Breast epithelium (tissue), 4 donors: ENCODE results near the gene TCHP. TPM values are rescaled to one million over a fixed set of nuclear protein-coding genes. Genes with fewer than 3 reads are reported as not detected.

Source experiments
- DNase-seq, 2 donors: peaks; one replicate each; pipeline ENCODE4 v3.0.0-alpha.2; 2019; ENCODE audit warnings: low spot score in 2 of 2
- H3K27ac ChIP-seq, 2 donors: fragments of 200-600 bp; sonication (generic) in 1 of 2; one replicate each; pipeline ENCODE4 v1.5.1; 2016 to 2019; ENCODE audit warnings: mild to moderate bottlenecking in 1 of 2
- H3K27me3 ChIP-seq, 2 donors: fragments of 200-600 bp; sonication (generic) in 1 of 2; one replicate each; pipeline versions ENCODE4 v1.5.1 to v1.6.0; 2017 to 2019; ENCODE audit warnings: control low read depth in 1 of 2, mild to moderate bottlenecking in 1 of 2
- H3K36me3 ChIP-seq: fragments of 200-600 bp; one replicate; pipeline ENCODE4 v1.5.1; 2019
- H3K4me1 ChIP-seq, 2 donors: fragments of 200-600 bp; sonication (generic); one replicate each; pipeline ENCODE4 v1.5.1; 2016 to 2019; ENCODE audit warnings: control low read depth in 1 of 2
- H3K4me3 ChIP-seq, 3 donors: fragments of 200-600 bp; sonication (generic); 1 replicate in 2 of 3; 2 replicates in 1 of 3; pipeline ENCODE4 v1.5.1; 2016 to 2019; ENCODE audit warnings: mild to moderate bottlenecking in 3 of 3, moderate library complexity in 2 of 3
- H3K9me3 ChIP-seq, 2 donors: fragments of 200-600 bp; sonication (generic) in 1 of 2; one replicate each; pipeline ENCODE4 v1.5.1; 2016 to 2019; ENCODE audit warnings: control low read depth in 1 of 2
- CTCF ChIP-seq, 3 donors: fragments of 450-650 bp; IDR thresholded peaks; one replicate each; pipeline ENCODE4 v1.5.1; 2016 to 2017; ENCODE audit warnings: antibody characterized with exemption in 3 of 3, mild to moderate bottlenecking in 3 of 3, moderate library complexity in 3 of 3
- POLR2A ChIP-seq: fragments of 450-650 bp; IDR thresholded peaks from one replicate; pipeline ENCODE4 v1.6.1; 2016; ENCODE audit warnings: antibody characterized with exemption, mild to moderate bottlenecking, moderate library complexity
- POLR2AphosphoS5 ChIP-seq, 3 donors: sonication (generic); formaldehyde crosslinking; IDR thresholded peaks; one replicate each; pipeline ENCODE4 v1.6.1; 2017; ENCODE audit warnings: antibody characterized with exemption in 3 of 3
- intact Hi-C: fragments of 100-400 bp; cut with DNase I; formaldehyde crosslinking; loops from one replicate; pipeline ENCODE4 v1.15.1; 2023; ENCODE audit warnings: low total_unique reads
- total RNA-seq, 3 donors: library from RNA; depleted of rRNA; stranded (reverse); fragments of >200 nt; gene quantifications; one replicate each; pipeline ENCODE4 v1.1.0, GENCODE V29; 2016

The TCHP gene
- total RNA-seq, 3 donors from 2014 or later, result 10.2 to 20.0 (median 18.6) TPM

DNA sequence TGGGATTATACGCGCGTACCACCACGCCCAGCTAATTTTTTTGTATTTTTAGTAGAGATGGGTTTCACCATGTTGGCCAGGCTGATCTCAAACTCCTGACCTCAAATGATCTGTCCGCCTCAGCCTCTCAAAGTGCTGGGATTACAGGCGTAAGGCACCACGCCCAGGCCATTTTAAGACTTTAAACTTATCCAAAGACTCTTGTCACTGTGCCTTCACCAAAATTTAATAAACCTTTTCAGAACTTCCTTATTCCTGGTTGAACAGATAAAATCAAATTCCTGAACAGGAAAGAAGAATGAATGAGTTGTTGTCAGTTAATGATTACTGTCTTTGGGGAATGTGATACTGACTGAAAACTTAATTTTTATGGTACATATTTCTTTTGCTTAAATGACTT is 58.3 kb downstream of the TCHP start:
- DNase-seq, result no peak
- Histone ChIP-seq H3K4me1 (no peaks in the 10 kb centered on the region), H3K27ac (no peak overlapping the region), H3K9me3 (no peaks in the 10 kb centered on the region), H3K27me3 (no peaks in the 10 kb centered on the region), H3K36me3 (peaks cover 4% of the 10 kb centered on the region), H3K4me3 (no peak overlapping the region)
- no peak for TF ChIP-seq POLR2A
- no peak for TF ChIP-seq CTCF (IDR thresholded peaks at IDR 0.05)
- TF ChIP-seq POLR2AphosphoS5 (IDR thresholded peaks at IDR 0.05), result no peak
- intact Hi-C loops, result no loop called here

- H3K4me1 ChIP-seq, result no peaks in the 10 kb centered on the region
- H3K36me3 ChIP-seq, result peaks cover 4% of the 10 kb centered on the region
- no peak for DNase-seq
- intact Hi-C loops, result no loop called here
- no peak overlapping the region for H3K4me3 ChIP-seq
- no peaks in the 10 kb centered on the region for H3K27me3 ChIP-seq
- H3K27ac ChIP-seq, result no peak overlapping the region
- TF ChIP-seq CTCF (IDR thresholded peaks at IDR 0.05) (no peak), POLR2AphosphoS5 (IDR thresholded peaks at IDR 0.05) (no peak), POLR2A (no peak)
- no peaks in the 10 kb centered on the region for H3K9me3 ChIP-seq
Observed at GRCh38 chr12:109959411-109960093, 59.5 kb downstream of the TCHP start.

DNA sequence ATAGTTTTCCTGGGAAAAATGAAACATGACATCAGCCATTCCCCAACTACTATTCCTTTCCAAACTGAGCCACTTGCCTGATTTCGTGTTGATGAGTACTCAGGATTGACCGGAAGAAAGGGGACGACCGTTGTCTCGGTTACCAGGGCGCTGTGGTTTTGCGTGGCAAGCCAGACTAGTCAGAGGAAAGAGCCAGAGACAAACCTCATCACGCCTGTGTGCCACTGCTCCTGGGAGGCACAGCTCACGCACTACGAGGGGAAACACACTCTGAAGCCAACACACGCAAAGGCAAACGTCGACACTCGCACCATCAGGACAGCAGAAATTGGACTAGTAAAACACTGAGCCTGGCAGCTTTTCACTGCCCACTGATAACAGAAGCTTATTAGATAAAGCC is 61.1 kb downstream of the TCHP start:
- Histone ChIP-seq H3K9me3 (no peaks in the 10 kb centered on the region), H3K4me3 (no peak overlapping the region), H3K4me1 (no peaks in the 10 kb centered on the region), H3K27ac (no peak overlapping the region), H3K27me3 (no peaks in the 10 kb centered on the region), H3K36me3 (peaks cover 4% of the 10 kb centered on the region)
- intact Hi-C loops, result no loop called here
- TF ChIP-seq POLR2AphosphoS5 (IDR thresholded peaks at IDR 0.05) (no peak), POLR2A (no peak), CTCF (IDR thresholded peaks at IDR 0.05) (no peak)
- no peak for DNase-seq

DNA sequence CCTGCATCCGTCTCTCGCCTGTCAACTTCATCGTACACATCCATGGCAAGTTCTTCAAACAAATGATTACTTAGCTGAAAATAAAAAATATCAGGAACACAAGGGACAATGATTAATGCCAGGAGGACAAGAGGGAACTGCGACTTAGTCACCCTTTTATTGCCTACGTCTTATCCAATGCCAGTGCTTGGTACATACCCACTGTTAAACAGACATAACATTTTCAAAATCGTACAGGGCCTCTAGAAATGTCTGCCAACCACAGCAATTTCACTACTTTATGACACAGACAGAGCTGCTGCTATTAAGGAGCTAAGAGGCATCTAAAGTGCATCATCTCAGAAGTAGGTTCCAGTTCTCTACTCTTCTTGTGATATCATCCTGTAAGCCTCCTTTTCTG is 61.5 kb downstream of the TCHP start:
- Histone ChIP-seq H3K27ac (no peak overlapping the region), H3K9me3 (no peaks in the 10 kb centered on the region), H3K4me1 (no peaks in the 10 kb centered on the region), H3K27me3 (no peaks in the 10 kb centered on the region), H3K4me3 (no peak overlapping the region), H3K36me3 (peaks cover 4% of the 10 kb centered on the region)
- no peak for DNase-seq
- intact Hi-C loops, result no loop called here
- TF ChIP-seq POLR2A (no peak), CTCF (IDR thresholded peaks at IDR 0.05) (no peak), POLR2AphosphoS5 (IDR thresholded peaks at IDR 0.05) (no peak)

DNA sequence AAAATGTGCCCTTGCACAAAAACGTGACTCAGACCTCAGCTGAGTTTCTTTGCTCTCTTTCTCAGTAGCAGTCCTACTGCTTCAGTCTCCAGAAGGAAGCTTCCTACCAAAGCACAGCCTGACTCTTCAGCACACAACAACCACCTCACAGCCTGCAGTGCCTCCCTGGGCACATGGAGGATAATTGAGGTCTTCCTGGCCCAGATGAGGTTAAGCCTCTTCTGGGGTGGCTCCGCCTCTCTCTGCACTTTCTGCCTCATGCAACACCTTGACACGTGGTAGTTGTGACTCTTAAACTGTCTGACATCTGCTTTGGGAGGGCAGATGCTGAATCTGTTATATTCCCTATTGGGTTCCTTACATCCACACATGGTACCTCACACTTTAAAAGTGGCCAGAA is 62.3 kb downstream of the TCHP start:
- DNase-seq, result no peak
- no peak overlapping the region for H3K4me3 ChIP-seq
- H3K27ac ChIP-seq, result no peak overlapping the region
- H3K27me3 ChIP-seq, result no peaks in the 10 kb centered on the region
- H3K9me3 ChIP-seq, result no peaks in the 10 kb centered on the region
- no peaks in the 10 kb centered on the region for H3K4me1 ChIP-seq
- no peak for TF ChIP-seq POLR2AphosphoS5 (IDR thresholded peaks at IDR 0.05)
- TF ChIP-seq CTCF (IDR thresholded peaks at IDR 0.05), result no peak
- TF ChIP-seq POLR2A, result no peak
- H3K36me3 ChIP-seq, result peaks cover 4% of the 10 kb centered on the region
- intact Hi-C loops, result no loop called here
